Lower leg skin (tissue), 3 donors: ENCODE results near the gene SHD.

Experiments
- CTCF ChIP-seq, 3 donors: fragments of 450-650 bp; IDR thresholded peaks; one replicate each; pipeline ENCODE4 v1.5.1; 2016; ENCODE audit warnings: antibody characterized with exemption in 3 of 3, mild to moderate bottlenecking in 3 of 3, moderate library complexity in 2 of 3
- POLR2A ChIP-seq, 2 donors: fragments of 450-650 bp; IDR thresholded peaks; one replicate each; pipeline ENCODE4 v1.6.1; 2016 to 2017; ENCODE audit warnings: antibody characterized with exemption in 2 of 2, mild to moderate bottlenecking in 1 of 2, moderate library complexity in 1 of 2

- no peak for TF ChIP-seq CTCF (IDR thresholded peaks at IDR 0.05)
- no peak for TF ChIP-seq POLR2A (IDR thresholded peaks at IDR 0.05)
Measured at GRCh38 chr19:4318460-4318859, 39.4 kb downstream of the SHD start.
